ENCODE measurements around the gene GPR17.

The GPR17 gene

DNA sequence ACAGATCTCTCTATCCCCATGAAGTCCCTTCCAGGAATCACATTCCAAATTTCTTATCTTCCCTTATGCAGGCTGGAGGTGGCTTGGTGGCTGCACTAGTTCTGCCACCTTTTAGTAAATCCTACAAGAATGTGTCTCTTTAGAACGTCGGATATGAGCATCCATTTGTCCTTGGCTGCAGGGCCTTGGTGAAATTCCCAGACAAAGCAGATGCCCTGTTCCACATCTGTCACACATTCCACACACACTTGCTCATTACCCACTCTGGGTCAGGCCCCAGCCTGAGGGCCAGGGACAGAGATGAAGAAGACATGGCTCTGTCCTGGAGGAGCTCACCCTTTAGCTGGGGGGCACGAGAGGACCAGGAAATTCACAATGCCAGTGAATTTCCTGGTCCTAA is 31.2 kb upstream of the GPR17 start:
- DNase-seq: no peak

DNA sequence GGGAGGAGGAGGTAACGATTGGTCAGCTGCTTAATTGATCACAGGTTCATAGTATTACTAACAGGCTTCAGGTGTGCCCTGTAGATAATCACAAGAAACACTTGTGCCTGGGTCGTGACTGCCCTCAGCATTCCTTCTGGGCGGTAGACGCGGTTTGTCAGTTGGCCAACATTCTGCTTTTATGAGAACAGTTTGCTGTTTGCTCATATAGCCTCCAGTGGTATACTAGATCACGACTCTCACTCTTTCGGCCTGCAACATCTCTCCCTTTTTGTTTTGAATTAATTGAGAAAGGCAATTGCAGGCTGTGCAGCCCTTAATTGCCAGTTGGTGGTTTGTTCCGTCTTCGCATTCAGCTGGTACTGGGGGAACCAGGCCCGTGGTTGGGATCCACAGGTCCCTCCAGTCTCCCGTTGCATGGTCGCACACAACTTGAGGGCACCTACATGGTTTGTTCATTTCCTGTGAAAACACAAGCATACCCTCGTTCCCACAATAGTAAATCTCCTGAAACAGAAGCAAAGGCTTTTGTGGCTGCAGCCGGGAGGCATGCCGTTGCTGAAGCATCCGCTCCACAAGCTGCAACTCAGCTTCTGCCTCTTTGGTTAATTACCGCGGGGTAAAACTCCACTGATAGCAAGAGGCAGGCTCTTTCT is 30.3 kb upstream of the GPR17 start:
- no peak for DNase-seq

DNA sequence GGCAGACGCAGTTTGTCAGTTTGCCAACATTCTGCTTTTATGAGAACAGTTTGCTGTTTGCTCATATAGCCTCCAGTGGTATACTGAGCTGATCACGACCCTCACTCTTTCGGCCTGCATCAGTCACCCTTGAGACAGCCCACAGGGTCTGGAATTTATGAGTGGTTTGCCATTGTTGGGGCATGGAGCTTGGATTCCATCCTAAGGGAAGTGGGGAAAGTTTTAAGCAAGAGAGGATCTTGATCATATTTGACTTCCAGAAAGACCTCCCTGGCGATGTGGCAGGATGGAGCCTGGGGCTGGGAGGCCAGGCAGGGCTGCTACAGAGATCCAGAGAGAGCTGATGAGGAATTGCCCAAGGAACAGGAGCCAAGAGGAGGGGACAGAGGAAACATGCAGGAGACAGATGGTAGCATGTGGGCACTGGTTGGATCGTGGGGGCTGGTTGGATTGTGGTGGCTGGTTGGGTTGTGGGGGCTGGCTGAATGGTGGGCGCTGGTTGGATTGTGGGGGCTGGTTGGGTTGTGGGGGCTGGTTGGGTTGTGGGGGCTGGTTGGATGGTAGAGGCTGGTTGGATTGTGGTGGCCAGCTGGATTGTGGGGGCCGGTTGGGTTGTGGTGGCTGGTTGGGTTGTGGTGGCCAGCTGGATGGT is 27.3 kb upstream of the GPR17 start:
- no peak for DNase-seq

DNA sequence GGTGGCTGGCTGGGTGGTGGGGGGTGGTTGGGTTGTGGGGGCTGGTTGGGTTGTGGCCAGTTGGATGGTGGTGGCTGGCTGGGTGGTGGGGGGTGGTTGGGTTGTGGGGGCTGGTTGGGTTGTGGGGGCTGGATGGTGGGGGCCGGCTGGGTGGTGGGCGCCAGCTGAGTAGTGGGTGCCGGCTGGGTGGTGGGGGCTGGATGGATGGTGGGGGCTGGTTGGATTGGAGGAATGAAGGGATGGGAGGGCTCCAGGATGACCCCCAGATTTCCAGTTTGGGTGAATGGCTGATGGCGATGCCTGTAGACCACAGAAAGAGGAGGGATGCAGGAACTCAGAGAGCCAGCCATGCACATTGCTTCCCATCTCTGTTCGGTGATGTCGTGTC is 26.8 kb upstream of the GPR17 start:
- DNase-seq: no peak

DNA sequence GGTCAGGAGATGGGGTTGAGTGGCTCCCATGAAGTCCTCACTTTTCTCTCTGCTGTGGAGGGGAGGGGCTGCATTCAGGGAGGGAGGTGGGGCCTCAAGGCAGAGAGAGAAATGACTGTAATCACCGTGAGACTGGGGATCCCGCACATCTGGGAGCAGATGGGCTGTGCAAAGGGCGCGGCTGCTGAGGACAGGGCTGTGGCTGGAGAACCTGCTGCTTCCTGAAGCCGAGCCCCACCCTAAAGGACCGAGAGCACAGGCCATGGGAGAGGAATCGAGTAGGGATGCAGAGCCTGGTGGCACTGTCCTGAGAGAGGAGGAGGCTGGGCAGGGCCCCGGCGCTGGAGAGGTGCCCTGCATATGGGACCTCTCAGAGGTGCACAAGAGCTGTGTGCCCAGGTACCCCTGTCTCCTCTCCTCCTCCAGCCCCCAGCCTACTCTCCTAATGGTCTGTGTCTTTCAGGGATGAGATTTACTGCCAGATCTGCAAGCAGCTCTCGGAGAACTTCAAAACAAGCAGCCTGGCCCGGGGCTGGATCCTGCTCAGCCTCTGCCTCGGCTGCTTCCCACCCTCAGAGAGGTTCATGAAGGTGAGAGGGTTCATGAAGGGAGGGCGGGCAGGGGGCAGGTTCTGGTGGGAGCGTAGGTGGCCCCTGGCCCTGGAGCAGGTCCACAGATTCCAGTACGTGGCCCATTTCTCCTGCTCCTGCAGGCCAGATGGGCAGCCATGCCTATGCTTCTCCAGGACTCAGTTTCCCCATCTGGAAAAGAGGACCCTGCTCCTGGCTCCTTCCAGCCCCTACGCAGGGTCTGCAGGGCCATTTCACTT is 25.9 kb upstream of the GPR17 start:
- DNase-seq: no peak

DNA sequence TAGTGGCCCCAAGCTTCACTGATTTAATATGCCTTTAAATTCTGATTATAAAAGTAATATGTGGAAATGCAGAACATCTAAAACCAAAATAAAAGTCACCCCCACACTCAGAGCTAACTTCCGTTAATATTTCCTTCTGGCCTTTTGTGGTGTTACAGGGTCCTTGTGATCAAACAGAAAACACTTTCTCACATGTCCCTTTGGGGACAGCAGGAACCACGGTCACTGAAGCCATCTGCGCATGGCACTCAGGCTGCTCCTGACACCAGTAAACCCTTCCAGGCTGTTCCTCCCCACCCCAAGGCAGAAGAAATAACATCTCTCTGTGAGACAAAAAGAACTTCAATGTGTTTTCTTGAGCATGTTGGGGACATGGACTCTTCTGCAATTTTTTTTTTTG is 25.1 kb upstream of the GPR17 start:
- no peak for DNase-seq

DNA sequence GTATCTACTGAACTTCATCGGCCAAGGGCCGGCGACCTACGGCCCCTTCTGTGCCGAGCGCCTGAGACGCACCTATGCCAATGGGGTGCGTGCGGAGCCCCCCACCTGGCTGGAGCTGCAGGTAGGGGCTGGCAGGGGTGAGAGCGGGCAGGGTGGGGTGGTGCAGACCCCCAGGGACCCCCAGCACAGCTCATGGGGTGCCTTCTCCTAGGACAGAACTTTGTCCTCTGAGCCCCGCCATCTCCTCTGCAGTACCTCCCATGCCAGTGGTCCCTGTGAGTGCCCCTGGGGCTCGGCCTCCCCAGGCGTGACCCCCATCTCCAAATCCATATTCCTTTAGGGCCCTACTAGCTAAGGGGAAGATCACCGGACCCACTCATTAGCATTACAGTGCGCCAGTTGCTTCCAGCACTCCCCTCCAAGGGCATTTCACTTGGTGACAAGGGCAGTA is 23.9 kb upstream of the GPR17 start:
- DNase-seq: no peak

DNA sequence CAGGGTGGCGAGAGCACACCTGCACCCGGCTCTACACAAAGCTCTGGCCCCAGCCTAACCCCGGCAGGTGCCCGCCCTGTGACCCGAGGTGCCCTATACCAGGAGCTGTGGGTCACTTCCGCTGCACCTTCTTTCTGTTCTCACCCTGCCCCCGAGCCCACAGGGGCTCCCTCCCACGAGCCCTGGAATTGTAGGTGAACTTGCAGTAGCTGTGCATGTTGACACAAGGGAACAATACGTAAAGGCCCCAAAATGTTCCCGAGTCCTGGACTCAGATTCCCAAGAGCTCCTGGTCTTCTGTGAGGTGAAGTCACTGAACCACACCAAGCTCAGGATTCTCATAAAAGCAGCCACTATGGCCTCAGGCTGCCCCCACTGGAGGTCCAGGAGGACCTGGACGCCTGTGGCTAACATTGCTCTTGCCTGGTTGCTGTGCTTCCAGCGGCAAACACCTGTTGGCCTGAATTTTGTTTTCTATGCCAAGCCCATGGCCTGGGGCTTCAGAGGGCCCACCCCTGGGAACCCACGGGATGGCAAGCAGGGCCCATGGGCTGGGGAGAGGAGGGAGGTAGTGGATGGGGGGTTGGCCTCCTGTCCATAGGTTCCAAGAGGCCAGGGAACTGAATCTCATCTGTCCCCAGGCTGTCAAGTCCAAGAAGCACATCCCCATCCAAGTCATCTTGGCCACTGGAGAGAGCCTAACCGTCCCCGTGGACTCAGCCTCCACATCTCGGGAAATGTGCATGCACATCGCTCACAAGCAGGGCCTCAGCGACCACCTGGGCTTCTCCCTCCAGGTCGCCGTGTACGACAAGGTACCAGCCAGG is 23.2 kb upstream of the GPR17 start:
- no peak for DNase-seq

DNA sequence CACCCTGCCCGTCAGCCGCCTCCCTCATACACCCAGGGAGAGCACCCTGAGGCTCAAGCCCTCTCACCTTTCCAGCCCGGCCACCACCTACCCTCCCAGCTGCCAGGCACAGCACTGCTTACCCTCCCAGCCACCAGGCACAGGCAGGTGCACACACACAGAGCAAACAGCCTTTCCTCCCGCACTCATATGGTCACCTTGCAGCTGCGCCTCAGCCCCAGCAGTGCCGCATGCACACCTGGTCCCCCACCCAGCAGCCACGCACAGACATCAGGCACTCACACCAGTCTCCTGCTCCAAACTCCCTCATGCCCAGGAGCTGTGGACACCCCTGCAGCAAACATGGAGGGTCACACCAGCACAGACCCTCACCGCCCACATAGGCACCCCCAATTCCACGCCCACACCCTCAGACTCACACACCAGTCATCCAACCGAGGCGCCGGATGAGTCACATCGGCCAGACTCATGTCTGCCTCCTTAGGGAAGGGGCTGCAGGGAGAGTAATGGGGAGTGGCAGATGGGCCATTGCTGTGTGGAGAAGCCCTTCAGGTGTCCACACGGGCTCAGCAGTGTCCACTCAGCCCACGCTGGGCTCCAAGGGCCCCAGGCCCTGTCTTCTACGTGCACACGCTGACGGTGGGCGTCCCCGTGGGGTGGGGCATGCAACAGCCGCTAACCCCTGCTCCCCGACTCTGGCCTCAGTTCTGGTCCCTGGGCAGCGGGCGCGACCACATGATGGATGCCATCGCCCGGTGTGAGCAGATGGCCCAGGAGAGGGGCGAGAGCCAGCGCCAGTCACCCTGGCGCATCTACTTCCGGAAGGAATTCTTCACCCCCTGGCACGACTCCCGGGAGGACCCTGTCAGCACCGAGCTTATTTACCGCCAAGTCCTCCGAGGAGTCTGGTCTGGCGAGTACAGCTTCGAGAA is 22.3 kb upstream of the GPR17 start:
- no peak for DNase-seq

DNA sequence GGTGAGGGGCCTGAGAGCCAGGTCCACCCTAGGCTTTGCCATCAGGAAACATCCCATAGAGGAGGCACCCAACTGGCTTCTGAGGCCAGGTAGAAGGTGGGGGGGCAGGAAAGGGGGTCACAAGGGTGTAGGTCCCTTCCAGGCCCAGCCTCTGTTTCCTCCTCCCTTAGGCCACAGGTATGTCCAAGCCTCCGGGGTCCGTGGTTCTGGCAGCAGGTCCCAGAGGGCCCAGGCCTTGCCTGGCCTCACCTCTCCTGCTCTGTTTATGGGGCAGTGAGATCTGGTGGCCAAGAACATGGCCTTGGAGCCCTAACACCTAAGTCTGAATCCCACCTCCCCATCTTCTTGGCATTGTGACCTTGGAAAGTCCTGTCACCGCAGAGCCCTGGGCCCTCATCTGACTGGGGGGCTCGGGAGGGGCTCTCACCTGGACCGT is 21.6 kb upstream of the GPR17 start:
- no peak for DNase-seq

DNA sequence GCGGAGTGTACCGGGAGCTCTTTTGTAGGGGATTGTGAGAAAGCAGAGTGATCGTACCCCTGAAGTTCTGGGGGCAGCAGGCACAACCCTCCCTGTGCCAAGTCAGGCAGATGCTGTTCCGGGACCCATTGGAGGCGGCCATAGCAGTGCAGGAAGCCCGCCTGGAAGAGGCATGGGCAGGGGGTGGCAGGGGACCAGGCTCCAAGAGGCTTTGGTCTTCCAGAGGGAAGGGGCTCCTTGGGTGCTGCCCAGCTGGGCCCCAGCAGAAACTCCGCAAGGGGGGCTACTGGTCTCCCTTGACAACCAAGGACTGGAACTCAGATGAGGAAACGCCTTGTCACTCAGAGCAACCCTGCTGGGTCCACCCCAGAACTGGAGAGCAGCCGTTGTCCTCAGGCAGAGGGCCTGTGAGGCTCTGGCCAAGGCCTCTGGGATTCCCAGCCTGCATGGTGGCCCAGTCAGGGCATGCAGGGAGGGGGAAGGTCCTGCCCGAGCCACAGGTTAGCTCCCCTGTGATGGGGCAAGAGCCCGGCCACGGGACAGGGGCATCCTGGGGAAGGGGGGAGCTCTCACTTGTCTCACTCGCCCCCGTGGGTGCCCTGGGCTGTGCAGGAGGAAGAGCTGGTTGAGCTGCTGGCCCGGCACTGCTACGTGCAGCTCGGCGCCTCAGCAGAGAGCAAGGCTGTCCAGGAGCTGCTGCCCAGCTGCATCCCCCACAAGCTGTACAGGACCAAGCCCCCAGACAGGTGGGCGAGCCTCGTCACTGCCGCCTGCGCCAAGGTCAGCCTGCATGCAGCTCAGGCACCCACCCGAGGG is 21.0 kb upstream of the GPR17 start:
- no peak for DNase-seq

DNA sequence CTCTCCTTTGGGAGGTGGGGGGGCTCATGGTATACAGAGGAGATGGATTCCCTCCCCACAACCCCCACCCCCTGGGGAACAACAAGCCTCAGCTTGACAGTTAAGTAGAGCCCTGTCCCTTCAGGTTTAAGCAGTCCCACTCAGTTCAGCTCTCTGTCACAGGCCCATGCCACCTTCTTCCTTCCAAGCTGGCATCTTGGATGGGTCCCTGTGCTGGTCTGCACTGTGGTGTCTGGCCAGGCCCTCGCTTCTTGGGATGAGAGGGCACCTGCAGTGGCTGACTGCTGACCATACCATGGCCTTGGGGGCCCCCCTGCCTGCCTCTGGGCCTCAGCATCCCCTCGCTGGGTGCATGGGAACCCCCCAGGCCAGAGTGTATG is 20.4 kb upstream of the GPR17 start:
- no peak for DNase-seq

DNA sequence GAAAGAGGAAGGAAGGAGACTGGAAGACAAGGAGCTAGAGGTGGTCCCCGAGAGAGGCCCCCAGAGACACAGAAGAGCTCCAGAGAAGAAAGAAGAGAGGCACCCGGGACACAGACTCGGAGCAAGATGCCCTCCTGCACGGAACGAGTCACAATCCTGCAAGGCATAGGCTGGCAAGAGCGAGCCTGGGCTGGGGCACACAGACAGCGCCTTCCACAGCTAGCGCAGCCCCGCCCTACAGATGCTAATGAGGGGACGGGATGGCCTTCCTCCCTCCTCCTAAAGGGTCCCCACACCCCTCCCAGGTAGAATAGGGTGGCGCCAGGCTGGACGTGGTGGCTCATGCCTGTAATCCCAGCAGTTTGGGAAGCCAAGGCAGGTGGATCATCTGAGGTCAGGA is 19.8 kb upstream of the GPR17 start:
- DNase-seq: no peak

DNA sequence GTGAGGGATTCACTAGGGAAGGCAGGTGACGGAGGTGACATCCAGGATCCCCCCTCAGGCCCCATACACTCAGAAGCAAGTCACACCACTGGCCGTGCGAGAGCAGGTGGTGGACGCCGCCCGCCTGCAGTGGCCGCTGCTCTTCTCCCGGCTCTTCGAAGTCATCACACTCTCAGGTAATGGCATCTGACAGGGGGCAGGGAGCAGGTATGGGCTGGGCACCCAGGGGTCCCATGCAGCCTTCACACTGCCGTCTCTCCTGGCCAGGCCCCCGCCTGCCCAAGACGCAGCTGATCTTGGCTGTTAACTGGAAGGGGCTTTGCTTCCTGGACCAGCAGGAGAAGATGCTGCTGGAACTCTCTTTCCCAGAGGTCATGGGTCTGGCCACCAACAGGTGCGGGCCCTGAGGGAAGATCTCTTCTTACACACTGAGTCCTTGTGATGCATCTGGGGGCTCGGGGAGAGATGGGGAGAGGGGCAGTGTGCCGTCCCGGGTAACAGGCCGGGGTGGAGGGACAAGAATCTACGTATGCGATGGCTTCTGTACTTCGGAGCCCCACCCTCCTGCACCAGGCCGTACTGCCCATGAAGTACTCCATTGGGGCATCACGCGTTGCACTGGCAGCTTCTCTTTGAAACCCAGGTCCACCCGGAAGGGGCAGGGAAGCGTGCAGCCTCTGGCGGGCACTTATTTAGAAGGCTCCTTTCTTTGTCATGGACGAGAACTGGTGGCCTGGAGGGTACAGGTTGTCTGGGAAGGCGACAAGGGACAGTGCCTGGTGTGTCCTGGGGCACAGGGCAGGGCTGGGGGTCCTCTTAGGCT is 18.8 kb upstream of the GPR17 start:
- DNase-seq: no peak

DNA sequence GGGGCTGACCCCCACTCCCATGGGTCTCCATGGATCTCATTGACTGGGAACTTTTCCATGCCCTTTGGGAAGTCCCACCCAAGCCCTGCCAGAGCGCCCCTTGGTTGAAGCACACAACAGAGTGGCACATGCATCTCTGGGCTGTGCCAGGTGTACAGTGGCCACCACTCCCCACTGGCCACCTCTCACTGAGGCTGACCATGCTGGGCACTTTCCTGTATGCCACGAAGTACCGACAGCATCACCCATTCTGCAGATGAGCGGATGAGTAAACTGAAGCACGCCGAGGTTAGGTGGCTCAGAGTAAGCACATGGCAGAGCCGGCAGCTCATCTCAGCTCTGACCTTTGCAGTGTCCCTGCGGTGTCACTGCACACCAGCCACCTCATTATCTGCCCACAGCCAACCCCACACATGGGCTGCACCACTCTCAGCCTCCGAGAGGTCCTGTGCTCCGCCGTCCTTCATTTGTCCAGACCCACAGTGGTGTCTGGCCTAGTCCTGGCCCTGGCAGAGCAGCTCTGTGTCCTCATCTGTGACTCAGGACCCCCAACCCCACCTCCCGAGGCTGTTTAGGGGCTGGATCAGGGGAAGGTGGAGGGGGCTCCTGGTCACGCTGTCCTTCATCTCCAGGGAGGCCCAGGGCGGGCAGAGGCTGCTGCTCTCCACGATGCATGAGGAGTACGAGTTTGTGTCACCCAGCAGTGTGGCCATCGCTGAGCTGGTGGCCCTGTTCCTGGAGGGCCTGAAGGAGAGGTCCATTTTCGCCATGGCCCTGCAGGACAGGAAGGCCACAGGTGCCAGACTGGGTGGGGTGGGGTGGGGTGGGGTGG is 18.0 kb upstream of the GPR17 start:
- no peak for DNase-seq

DNA sequence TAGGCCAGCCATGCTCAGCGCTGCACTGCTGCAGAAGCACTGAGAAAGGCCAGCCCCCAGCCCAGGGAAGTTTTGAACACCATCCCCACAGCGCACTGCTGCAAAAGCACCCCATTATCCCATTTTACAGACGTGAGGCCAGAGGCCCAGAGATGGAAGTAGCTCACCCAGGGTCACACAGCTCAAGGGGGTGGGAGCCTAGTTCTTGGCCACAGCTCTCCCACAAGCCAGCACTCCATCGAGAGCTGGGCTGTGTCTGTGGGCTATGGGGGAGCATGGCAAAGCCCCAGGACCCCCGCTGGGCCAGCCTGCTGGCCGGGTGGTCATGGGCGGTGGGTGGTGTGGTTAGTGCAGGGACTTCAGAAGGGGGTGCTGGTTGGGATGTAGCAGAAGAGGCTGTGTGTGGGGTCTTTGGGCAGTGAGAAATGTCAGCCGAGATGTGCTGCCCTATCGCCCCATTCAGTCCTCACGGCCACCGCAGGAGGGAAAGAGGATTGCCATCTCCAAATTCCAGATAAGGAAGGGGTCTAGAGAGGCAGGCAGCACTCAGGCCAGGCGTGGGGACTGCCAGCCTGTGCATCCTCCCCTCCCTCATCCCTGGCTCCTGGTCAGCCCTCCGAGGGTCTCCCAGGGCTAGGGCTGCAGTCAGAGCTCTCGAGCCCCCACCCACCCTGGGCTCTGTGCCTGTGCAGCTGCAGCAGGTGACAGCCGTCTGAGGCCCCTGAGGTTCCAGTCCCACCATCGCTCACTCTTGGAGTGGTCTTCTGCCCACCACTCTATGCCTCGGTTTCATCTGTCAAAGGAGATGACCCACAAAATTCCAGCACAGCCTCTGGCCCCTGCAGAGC is 17.0 kb upstream of the GPR17 start:
- no peak for DNase-seq

DNA sequence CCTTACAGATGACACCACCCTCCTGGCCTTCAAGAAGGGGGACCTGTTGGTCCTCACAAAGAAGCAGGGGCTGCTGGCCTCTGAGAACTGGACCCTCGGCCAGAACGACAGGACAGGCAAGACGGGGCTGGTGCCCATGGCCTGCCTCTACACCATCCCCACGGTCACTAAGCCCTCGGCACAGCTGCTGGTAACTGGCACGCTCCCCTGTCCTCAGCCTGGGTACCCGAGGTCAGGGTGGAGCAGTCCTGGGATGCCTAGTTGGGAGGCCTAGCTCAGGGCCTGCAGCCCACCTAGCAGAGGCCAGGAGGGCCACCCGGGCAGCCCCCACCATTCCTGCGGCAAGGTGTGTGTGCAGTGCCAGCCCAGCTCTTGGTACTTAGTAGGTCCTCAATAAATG is 16.3 kb upstream of the GPR17 start:
- DNase-seq: no peak

Data from activated naive CD4-positive, alpha-beta T cell treated with Interleukin-2 at 50 U/mL for 16 hours (primary cell).